COLO668 (cell line): ENCODE data around the gene ATF6B.
"Not testable (repeated sequence)": the region's sequence is repeated elsewhere in the genome, so short reads cannot be mapped to it uniquely, and the experiment has no call there.

ENCODE experiments used
- DNase-seq: peaks from one replicate; lab custom pipeline; 2025; ENCODE audit not compliant: unreplicated experiment; lab: John Stamatoyannopoulos, UW

Gene ATF6B

DNA sequence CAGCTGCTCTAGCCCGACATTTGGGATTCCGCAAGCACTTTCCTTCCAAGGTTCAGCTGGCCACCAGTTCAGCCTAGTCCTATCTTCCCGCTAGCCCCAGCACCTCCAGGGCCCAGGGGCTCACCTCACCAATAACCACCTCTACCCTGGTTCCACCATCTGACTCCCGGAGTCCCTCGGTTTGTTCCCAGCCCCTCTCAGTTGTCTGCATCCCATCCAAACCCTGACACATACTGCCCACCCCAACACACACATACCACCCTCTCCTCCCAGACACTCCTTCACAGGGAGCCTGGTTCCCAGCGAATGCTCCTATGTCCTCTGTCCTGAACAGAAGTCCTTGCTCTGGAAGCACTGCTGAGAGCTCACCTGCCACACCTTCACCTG is 19.3 kb downstream of the ATF6B start:
- DNase-seq, result no peak

DNA sequence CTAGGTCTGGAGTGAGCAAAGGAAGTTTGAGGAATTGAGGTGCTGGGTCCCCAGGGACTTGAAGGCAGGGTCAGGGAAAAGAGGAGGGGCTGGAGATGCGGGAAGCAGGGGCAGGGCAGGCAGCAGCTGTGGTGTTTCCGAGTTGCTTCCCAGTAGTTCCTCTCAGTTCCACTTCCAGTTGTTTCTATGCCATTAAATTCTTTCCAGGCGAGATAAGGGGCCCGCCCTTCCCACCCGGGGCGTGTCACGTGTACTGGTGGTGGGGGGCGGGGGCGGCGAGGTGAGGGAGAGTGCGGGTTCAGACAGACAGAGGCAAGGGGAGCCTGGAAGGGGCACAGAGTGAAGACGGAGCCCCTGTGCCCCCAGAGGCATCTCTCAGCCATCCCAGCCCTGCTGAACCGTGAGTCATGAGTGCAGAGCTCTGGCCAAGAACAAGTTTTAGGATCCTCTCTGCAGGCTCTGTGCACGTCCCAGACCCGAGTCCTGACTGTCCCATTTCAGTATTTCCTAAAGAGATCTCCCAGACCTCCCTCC is 19.9 kb downstream of the ATF6B start:
- DNase-seq, result no peak

DNA sequence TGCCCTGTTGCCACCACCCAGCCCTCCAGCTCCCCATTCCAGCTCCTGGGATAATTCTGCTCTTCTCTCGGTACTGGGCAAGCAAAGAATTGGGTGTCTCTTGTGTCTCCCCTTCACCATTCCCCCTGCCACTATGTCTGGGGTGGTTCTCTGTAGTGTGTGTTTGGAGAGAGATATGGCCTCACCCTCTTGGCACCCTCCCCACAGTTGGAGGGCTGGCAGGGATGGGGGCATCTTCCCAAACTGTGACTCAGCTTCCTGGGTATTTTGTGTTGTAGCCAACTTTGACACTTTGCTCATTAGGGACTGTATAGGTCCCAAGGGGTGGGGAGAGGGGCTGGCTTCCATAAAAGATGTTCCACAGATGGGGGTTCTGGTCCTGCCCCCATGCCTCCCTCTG is 20.6 kb downstream of the ATF6B start:
- no peak for DNase-seq

DNA sequence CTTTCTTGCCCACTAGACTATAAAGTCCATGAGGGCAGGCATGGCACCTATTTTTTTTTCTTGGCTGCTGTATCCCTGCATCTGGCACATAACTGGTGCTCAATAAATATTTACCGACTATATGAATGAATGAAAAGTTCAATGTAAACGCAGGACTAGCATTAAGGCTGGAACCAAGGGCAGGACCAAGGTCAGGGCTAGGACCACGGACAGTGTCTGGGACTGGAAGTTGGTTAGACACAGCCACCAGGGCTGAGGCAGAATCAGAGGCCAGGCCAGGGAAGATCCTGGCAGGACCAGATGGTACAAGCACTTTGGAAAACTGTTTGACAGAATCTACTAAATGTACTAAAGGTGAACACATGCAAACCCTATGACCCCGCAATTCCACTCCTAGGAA is 22.6 kb downstream of the ATF6B start:
- DNase-seq, result no peak

DNA sequence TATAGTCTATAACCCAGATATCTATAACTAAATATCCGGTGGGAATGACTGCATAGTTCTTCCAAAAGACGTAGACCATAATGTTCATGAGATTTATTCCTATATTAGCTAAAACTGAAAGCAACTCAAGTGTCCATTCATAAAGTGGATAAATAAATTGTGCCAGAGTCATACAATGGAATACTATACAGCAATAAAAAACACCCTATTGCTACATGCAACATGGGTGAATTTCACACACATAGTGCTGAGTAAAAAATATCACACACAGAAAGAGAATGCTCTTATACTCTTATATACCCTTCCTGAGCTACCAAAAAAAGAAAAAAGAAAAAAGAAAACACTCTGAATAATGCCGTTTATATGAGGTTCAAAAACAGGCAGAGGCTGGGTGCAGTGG is 25.8 kb downstream of the ATF6B start:
- no peak for DNase-seq

DNA sequence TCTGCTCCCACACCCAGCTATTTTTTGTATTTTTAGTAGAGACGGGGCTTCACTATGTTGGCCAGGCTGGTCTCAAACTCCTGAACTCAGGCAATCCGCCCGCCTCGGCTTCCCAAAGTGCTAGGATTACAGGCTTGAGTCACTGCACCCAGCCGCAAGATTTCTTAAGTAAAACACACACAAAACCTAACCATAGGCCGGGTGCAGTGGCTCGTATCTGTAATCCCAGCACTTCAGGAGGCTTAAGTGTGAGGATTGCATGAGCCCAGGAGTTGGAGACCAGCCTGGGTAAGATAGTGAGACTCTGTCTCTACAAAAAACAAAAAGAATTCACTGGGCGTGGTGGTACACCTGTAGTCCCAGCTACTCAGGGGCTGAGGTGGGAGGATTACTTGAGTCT is 27.8 kb downstream of the ATF6B start:
- not testable (repeated sequence) for DNase-seq

DNA sequence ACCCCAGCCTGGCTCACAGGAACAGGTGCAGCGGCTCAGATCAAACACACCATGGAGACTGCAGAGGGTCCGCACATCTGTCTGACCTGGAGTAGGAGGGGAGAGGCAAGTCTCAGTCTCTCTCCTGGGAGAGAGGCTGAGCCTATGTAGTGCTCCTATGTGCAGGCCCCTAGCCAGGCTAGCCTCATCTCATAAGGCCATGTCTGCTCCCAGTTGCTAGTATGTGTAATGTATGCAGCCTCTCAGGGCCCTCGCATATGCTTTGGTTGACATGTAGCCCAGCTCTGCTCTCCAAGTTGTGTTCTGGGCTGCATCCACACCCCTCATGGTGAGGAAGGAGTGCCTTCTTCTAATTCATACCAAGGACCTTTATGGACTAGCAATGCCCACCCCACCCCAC is 30.7 kb downstream of the ATF6B start:
- no peak for DNase-seq

DNA sequence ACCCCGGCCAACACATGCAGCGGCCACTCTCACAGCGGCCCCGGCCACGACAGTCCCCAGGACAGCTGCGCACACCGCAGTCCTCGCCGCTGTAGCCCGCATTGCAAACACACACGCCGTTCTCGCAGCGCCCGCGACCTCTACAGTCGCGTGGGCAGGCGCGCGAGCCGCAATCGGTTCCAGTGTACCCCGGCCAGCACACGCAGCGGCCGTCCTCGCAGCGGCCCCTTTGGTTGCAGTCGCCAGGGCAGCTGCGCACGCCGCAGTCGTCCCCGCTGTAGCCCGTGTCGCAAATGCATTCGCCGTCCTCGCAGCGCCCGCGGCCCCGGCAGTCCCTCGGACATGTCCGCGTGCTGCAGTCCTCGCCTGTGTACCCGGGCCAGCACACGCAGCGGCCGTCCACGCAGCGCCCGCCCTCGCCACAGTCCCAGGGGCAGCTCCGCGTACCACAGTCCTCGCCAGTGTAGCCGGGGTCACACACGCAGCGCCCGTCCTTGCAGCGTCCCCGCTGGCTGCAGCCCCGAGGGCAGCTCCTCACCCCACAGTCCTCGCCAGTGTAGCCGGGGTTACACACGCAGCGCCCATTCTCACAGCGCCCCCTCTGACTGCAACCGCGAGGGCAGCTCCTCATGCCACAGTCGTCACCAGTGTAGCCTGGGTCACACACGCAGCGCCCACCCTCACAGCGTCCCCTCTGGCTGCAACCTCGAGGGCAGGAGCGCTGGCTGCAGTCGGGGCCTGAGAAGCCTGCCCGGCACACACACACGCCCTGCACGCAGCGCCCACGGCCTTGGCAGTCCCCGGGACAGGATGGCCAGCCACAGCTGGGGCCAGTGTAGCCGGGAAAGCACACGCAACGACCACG is 31.4 kb downstream of the ATF6B start:
- no peak for DNase-seq

DNA sequence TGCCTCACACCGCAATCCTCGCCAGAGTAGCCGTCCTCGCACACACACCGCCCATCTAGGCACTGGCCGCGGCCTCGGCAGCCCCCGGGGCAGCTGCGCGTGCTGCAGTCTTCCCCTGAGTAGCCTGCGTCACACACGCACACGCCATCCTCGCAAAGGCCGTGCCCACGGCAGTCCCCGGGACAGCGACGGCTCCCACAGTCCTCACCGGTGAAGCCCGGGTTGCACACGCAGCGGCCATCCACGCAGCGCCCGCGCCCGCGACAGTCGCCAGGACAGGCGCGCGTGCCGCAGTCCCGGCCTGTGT is 32.0 kb downstream of the ATF6B start:
- no peak for DNase-seq

DNA sequence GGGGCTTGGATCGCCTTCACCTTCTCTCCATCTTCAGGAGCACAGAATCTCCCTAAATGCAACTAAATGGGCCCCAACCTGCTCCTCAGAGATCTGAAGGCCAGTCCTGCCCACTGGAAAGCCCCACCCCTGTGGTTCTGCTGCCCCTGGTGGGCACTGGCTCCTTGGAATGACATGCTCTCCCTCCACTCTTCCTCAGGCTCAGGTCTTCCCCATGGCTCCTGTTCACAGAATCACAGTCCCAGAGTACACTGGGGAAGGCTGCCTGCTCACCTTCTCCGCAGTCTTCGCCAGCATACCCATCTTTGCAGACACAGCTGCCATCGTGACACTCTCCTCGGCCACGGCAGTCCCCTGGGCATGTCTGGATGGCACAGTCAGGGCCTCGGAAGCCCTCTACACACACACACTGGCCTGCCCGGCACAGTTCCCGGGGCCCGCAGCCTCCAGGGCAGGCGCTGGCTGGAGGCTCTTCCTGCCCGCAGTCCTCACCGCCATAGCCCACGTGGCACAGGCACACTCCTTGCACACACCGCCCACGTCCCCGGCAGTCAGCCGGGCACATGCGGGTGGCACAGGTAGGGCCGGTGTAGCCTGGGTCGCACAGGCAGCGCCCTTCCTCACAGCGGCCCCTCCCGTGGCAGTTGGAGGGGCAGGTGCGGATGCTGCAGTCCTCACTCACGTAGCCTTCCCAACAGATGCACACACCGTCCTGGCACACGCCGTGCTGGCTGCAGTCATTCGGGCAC is 32.5 kb downstream of the ATF6B start:
- DNase-seq, result no peak

DNA sequence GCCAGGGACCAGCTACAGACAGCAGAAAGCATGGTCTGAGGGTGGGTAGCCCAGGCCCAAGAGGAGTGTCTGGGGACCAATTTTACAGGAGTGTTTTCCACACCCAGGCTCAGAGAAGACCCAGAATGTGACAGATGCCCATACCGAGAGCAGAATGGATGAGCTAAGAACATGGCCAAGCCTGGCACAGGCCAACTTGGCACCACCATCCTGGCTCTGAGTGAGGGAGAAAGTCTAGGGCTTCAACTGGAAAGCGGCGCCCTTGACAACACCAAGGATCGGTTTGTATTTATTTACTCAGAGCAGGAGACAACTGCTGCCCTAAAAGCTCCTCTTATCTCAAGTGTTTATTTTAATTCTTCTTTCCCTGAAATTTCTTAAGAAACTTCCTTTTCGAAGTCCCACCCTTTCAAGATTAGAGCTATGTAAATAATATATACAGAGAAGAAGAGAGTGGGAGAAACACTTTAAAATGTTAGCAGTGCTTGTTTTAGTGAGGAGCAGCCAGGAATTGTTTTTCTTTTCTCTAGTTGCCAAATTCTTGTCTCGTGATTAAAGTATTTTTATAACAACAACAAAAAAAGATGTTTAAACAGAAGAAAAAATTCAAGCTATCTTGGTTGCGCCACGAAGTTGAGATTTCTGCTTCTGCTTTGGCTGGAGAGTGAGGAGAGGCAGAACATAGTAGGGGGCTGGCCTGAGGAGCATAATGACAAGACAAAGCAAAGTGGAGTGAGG is 35.1 kb downstream of the ATF6B start:
- DNase-seq, result no peak

DNA sequence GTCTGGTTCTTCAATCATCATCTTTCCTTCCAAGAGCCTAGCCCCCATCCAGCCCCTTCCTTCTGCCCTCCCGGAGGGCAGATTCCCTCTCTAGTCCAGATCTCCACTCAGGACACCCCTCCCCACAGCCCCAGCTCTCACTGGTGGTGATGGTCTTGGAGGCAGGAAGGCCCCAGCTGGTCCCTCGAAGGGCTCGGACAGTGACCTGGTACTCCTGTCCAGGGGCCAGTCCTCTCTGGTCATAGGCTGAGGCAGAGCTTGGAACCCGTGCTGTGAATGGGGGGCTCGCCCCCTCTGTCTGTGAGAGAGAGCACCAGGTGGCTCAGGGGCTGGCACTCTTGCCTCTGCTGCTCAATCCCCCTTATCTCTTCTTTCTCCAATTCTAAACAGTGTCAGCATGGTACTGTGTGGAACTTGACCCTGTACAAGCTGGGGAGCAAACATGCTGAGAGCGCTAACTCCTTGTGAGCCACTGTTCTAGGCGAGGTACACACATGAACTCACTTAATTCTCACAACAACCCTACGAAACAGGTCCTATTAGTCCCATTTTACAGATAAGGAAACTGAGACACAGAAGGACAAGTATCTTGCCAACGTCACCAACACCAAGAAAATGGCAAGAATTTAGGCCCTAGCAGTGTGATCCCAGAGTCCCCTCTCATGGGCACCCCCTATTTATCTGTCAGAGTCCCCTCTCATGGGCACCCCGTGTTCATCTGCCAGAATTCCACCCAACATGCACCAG is 38.8 kb downstream of the ATF6B start:
- no peak for DNase-seq

DNA sequence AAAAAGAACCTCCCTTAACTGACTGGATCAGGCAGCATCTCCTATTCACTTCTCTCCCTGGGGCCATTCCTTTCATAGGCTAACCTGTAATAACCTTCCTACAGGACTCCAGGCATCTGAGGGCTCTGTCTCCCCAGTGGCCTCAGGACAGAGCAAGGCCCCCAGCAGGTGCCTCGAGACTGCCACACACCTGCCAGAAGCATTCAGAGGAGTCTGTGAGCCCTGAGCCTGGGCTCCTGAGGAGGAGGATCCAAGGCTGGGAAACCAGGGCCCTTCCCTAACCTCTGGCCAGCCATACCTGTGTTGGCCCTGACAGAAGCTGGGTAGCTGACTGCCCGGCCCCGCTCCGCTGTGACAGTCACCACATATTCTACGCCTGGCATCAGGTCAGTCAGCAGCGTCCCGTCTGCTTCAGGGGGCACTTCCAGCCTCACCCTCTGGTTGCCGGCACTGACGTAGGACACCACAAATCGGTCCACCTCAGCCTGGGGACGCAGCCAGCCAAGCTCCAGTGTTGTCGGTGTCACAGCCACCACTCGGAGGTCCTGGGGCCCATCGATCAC is 39.5 kb downstream of the ATF6B start:
- no peak for DNase-seq

DNA sequence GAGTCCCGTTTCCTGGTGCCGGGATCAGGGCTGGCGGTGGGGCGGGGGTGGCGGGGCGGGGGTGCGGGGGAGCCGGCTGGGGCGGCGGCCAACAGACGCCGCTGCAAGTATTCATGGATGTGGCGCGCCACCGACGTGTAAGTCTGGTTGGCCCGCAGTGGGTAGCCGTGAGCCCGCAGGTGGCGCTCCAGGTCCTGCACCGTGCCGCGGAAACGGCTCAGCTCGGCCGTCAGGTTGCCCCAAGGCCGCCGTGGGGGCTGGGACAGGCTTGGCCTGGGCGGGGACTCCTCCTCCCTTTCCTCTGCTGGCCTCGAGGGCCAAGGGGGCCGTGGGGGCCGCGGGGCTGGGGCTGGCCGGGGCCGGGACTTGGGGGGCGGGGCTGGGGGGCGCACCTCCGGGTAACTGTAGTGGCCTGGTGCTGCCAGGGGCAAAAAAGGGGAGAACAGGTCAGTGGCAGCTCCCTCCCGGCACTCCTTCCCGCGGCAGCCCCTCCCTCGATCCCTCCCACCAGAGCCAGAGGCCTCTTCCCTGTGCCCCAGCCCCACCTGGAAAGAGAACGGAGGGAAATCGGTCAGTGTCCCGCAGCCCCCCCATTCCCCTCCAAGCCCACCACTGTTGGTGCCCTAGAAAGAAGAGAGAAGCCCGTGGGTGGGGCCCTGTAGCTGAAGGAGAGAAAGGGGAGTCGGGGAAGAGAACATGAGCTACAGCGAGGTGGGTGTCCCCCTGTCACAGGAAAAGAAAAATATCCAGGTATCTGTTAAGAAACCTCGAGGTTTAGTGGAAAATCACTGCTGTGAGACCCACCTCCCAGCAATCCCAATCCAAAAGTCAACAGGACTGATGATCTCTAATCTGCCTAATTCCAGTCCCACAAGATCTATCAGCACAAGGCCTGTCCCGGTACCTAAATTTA is 40.2 kb downstream of the ATF6B start:
- DNase-seq, result peak; percentile 63

DNA sequence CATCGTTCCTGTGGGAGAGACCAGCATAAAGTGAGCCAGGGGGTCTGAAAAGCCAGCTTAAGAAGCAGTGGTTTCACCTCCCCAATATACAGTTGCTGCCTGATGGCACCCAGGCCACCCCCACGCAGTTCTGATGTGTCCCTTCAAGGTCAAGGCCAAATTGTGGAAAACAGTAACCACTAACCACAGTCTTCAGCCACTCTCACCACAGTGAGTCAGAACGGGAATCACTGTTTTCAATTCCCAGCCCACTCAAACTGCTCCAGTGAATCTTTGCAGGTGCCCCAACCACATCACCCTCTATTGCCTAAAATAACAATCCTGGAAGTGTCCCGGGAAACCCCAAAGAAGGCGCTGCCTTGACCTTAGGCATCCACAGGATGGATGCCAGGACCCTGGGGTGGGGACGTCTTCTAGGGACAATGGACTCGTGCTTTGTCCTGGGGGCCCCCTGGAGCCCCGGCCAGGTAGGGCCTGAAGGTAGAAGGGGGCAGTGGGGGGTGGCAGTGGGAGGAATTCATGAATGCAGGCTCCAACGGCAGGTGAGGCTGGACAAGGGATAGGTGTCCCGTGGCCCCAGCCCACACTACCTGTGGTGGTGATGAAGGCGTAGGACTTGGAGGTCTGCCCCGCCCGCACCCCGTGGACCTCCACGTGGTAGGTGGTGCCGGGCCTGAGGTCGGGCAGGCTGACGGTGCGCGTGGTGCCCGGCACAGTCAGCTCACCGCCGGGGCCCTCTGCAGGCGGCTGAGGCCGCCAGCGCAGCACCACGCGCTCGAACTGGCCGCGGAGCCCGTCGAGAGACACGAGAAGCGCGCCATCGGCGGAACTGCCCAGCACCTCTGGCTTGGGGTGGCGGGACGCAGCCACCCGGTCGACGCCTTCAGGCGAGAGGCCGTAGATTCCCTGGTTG is 41.1 kb downstream of the ATF6B start:
- DNase-seq, result no peak

DNA sequence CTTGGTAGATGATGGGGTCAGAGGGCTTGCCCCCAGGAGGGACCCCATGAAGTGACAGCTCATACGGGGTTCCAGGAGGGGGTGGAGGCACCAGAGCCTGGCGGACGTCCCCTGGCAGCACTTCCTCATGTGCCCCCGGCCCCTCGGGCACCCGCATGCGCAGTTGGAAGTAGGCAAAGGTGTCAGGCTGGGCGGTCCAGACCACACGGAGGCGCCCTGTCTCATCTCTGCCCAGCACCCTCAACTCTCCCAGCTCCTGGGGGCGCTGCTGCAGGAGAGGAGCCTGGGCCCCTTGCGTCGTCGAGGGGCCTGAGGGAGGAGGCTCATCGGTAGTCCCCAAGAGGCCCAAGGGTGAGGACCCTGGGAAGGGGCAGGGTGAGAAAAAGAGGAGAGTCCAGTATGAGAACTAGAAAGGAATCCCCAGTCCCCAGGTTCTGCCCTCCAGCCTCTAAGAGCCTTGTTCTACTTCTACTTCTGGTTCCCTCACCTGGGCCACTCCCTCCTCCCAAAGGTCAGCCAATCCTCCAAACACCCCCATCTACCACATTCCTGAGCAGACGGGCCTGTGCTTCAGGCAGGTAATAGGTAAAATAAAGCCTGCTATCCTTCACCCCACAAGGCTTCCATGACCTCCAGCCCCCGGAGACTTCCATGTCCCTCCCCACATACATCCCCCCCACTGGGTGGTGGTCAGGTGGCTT is 42.1 kb downstream of the ATF6B start:
- no peak for DNase-seq

DNA sequence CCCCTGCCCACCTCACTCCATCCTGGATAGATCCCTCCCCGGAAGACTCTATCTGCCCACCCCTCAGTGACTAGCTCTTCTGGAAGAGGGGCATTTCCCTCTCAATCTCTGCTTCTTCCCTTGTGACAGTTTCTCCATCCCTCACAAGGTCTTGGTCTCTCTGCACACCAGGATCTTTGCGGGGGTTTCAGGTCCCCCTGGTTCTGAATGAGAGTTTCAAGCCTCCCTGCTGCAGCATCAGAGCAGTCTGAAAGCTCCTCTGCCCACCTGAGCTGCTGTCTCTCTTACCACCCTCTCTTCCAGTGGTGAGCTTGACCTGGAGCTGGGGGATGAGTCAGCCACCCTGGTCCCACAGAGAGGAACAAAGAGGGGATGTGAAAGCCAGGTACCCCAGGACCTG is 43.3 kb downstream of the ATF6B start:
- DNase-seq, result no peak
